BE2C (cell line): ENCODE results near the gene BCL10.

Experiments used
- DNase-seq: peaks from one replicate; pipeline ENCODE4 v3.0.0-alpha.2; 2020
- H3K27me3 ChIP-seq: fragments of 250-450 bp; sonication (Bioruptor Pico); 2 replicates; pipeline ENCODE4 v1.5.1; 2020; ENCODE audit warnings: mild to moderate bottlenecking
- H3K36me3 ChIP-seq: fragments of 250-450 bp; sonication (Bioruptor Pico); 2 replicates; pipeline ENCODE4 v1.5.1; 2020; ENCODE audit warnings: mild to moderate bottlenecking
- H3K4me1 ChIP-seq: fragments of 250-450 bp; sonication (Bioruptor Pico); 2 replicates; pipeline ENCODE4 v1.5.1; 2020
- H3K4me3 ChIP-seq: 2 replicates; pipeline ENCODE4 v1.5.1; 2011; ENCODE audit warnings: low read depth, low read length
- H3K9me3 ChIP-seq: fragments of 250-450 bp; sonication (Bioruptor Pico); 2 replicates; pipeline ENCODE4 v1.5.1; 2020
- CTCF ChIP-seq: IDR thresholded peaks from 2 replicates; pipeline ENCODE4 v1.5.1; 2012; ENCODE audit warnings: mild to moderate bottlenecking, low read depth, low read length

BCL10 gene

DNA sequence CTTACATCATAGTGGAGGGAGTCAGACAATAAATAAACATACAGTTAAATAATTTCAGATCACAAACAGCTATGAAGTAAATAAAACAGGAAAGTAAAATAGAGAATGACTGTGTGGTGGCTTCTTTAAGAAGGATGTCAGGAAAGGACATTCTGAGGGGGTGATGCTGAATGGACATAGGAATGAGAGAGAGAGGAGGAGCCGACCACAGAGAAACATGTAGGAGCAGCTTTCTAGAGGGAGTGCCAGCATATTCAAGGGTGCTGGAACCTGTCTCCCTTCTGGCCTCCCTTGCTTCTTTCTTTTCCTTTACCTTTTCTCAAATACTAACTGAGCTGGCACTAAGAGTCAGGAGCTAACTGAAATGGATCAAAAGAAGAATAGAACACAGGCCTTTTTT lies 20.5 kb upstream of the BCL10 start:
- Histone ChIP-seq H3K4me3 (no peak overlapping the region), H3K36me3 (no peaks in the 10 kb centered on the region), H3K9me3 (no peaks in the 10 kb centered on the region), H3K4me1 (no peaks in the 10 kb centered on the region), H3K27me3 (no peaks in the 10 kb centered on the region)
- DNase-seq = no peak
- no peak for TF ChIP-seq CTCF

DNA sequence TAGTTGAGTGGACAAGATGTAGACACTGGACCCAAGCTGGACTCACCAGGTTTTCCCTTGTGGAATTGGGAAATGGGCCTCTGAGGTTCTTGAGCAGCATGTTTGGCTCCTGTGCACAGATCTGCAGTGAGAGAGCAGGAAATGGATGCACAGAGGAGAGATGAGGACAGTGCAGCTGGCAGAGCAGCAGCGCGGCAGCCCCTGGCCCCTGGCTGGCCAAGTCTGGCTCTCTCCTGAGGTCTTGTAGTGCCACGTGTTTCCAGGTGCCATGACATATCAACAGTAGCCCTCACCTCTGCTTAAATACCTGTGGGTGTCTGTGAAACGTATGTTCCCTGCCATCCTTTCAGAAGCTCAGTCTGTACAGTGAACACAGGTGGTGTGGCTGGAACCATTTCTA lies 19.2 kb upstream of the BCL10 start:
- Histone ChIP-seq H3K27me3 (no peaks in the 10 kb centered on the region), H3K4me1 (no peaks in the 10 kb centered on the region), H3K4me3 (no peak overlapping the region), H3K9me3 (no peaks in the 10 kb centered on the region), H3K36me3 (no peaks in the 10 kb centered on the region)
- no peak for TF ChIP-seq CTCF
- no peak for DNase-seq

GRCh38 chr1:85295006-85295431 lies 18.6 kb upstream of the BCL10 start:
- no peaks in the 10 kb centered on the region for H3K9me3 ChIP-seq
- H3K36me3 ChIP-seq = no peaks in the 10 kb centered on the region
- no peak for TF ChIP-seq CTCF
- no peaks in the 10 kb centered on the region for H3K27me3 ChIP-seq
- no peaks in the 10 kb centered on the region for H3K4me1 ChIP-seq
- H3K4me3 ChIP-seq = no peak overlapping the region
- DNase-seq = no peak

- no peaks in the 10 kb centered on the region for H3K9me3 ChIP-seq
- H3K4me1 ChIP-seq = no peaks in the 10 kb centered on the region
- H3K27me3 ChIP-seq = no peaks in the 10 kb centered on the region
- no peak for TF ChIP-seq CTCF
- H3K4me3 ChIP-seq = no peak overlapping the region
- H3K36me3 ChIP-seq = no peaks in the 10 kb centered on the region
- DNase-seq = no peak
Observed at GRCh38 chr1:85290826-85291225, 14.4 kb upstream of the BCL10 start.

DNA sequence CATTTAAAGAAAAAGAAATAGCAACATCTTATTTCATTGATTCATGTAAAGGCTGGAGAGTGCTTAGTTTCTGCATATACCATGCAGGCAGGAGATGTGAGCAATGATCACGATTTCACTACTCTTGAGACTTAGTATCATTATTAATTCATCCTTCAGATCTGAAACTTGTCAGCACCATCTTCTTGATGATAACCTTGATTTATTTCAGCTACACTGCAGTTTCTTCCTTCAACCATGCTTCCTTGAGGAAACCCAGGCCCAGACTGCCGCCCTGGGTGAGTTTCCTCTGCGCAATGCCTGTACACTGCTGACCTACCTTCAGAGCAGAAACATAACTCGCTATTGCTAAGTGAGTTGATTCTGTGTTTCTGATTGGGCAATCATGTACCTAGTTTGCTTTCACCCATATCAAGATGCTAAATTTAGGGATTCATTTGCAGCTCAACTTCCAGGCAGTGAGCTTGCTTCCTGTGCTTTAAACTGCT lies 13.5 kb upstream of the BCL10 start:
- Histone ChIP-seq H3K9me3 (no peaks in the 10 kb centered on the region), H3K27me3 (no peaks in the 10 kb centered on the region), H3K4me3 (no peak overlapping the region), H3K4me1 (no peaks in the 10 kb centered on the region), H3K36me3 (no peaks in the 10 kb centered on the region)
- TF ChIP-seq CTCF = no peak
- DNase-seq = no peak

- no peak for TF ChIP-seq CTCF
- Histone ChIP-seq H3K9me3 (no peaks in the 10 kb centered on the region), H3K27me3 (no peaks in the 10 kb centered on the region), H3K4me3 (no peak overlapping the region), H3K36me3 (no peaks in the 10 kb centered on the region), H3K4me1 (no peaks in the 10 kb centered on the region)
- no peak for DNase-seq
Observed at GRCh38 chr1:85289207-85289847, 12.9 kb upstream of the BCL10 start.
